Measurements from ENCODE around the gene BTG1. TPM values are rescaled to one million over a fixed set of nuclear protein-coding genes. Genes with fewer than 3 reads are reported as not detected.

BTG1 gene
- total and polyA plus RNA-seq, 2 of the 4 experiments (the other 2 are of a cell fraction), result 3.8 to 33.5 TPM

DNA sequence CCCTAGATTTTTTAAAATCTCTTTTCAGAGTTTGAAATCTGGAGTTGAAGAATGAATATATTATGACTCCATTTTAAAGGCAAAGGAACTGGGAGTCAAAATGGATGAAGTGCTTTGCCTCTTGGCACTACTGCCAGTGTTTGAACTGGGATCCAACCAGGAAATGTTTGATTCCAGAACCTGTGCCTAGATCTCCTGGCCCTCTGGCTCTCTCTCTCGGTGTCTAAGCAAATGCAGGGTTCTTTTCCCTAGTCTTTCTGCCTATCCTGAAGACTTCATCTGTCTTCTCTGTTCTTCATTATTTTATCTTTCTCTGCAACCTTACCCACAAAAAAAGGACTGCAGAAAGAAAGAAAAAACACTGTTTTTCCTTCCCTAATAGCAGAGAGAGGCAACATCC lies 17.0 kb downstream of the BTG1 start:
- WGBS, 2 experiments (ENCODE audit: extremely low coverage in 2 of 2, insufficient read length in 1 of 2), result 100% methylated on average over 1 of the region's 1 CpG; no CpG with 5 or more reads in 1 of the 2 experiments
- in situ Hi-C loops (cut with MboI; ENCODE audit: low sequenced_read_pairs), result no loop called here

More for the DNA sequence above, 17.0 kb downstream of the BTG1 start:
- Histone ChIP-seq H3K9me1 (ENCODE audit: insufficient read depth, low read length) (0 out of 2 replicates have a peak, but pooled peaks cover 4% of the 10 kb centered on the region), H3K36me3 (ENCODE audit: control insufficient read depth, insufficient read depth, low read length) (no peaks in the 10 kb centered on the region; the same call in 1 of the 2 replicates), H3K56ac (ENCODE audit: extremely low read depth, insufficient read depth, low read length) (no peak overlapping the region), H2BK120ac (ENCODE audit: low read depth, low read length) (no peak overlapping the region), H3K27me3 (ENCODE audit: control insufficient read depth, insufficient read depth, low read length) (no peaks in the 10 kb centered on the region), H2AFZ (replicated peaks; ENCODE audit: low read length, poor library complexity) (no peak overlapping the region), H3K4me1 (ENCODE audit: control insufficient read depth, insufficient read depth, low read length) (peaks cover 7% of the 10 kb centered on the region), H2BK15ac (ENCODE audit: low read depth, low read length) (no peak overlapping the region), H3K27ac (ENCODE audit: insufficient read depth, low read length) (no peak overlapping the region), H3K4me2 (ENCODE audit: low read depth, low read length) (no peak overlapping the region), H2BK5ac (ENCODE audit: low read depth, low read length, poor library complexity, severe bottlenecking) (no peak overlapping the region), H4K8ac (ENCODE audit: low read depth in 2 of 2, low read length in 2 of 2) (no peak overlapping the region), H3K18ac (ENCODE audit: low read depth, low read length) (no peak overlapping the region), H4K5ac (ENCODE audit: low read depth, low read length) (no peak overlapping the region), H4K91ac (ENCODE audit: insufficient read depth, low read depth, low read length) (no peak overlapping the region), H3K14ac (replicated peaks; ENCODE audit: low read depth, low read length) (no peak overlapping the region), H4K20me1 (ENCODE audit: insufficient read depth, low read length) (no peaks in the 10 kb centered on the region), H2AK9ac (replicated peaks; ENCODE audit: low read depth, low read length, poor library complexity) (no peak overlapping the region), H2BK20ac (ENCODE audit: low read depth, low read length) (no peak overlapping the region), H3K4me3 (ENCODE audit: insufficient read depth, low read depth, low read length) (no peak overlapping the region), H3K79me1 (ENCODE audit: low read depth in 1 of 2, low read length in 2 of 2) (peaks cover 23 to 73% of the 10 kb centered on the region in 2 experiments), H3K23ac (ENCODE audit: low read depth, low read length) (no peak overlapping the region), H2AK5ac (ENCODE audit: low read depth, low read length) (no peak overlapping the region), H3K9me3 (ENCODE audit: control insufficient read depth, insufficient read depth, low read length) (no peaks in the 10 kb centered on the region), H3K9ac (ENCODE audit: low read depth, low read length) (no peak overlapping the region), H3K4ac (ENCODE audit: low read depth, low read length) (no peak overlapping the region)
- ChIA-PET POLR2A (ENCODE audit: unreplicated experiment) (no interaction called here), CTCF (no interaction called here)
- TF ChIP-seq NFE2L2 (IDR thresholded peaks at IDR 0.05; ENCODE audit: low read depth, low read length) (no peak), CEBPB (IDR thresholded peaks at IDR 0.05; ENCODE audit: low read depth, low read length) (no peak), BHLHE40 (IDR thresholded peaks at IDR 0.05; ENCODE audit: low read depth, low read length) (no peak), FOS (IDR thresholded peaks at IDR 0.05; ENCODE audit: low read depth, low read length) (no peak), CTCF (conservative IDR thresholded peaks at IDR 0.05; ENCODE audit: low read depth, low read length) (no peak), MAFK (IDR thresholded peaks at IDR 0.05; ENCODE audit: low read depth, low read length) (no peak), USF2 (IDR thresholded peaks at IDR 0.05; ENCODE audit: low read depth, low read length) (no peak), ELK1 (IDR thresholded peaks at IDR 0.05; ENCODE audit: borderline replicate concordance, low read depth, low read length) (no peak), RCOR1 (IDR thresholded peaks at IDR 0.05; ENCODE audit: insufficient replicate concordance, low read length) (no peak), RFX5 (IDR thresholded peaks at IDR 0.05; ENCODE audit: low read depth, low read length) (no peak), SMC3 (IDR thresholded peaks at IDR 0.05; ENCODE audit: low read depth, low read length) (no peak), MXI1 (IDR thresholded peaks at IDR 0.05; ENCODE audit: borderline replicate concordance, low read depth, low read length) (no peak), POLR2A (IDR thresholded peaks at IDR 0.05; ENCODE audit: low read depth, low read length) (no peak), CHD1 (IDR thresholded peaks at IDR 0.05; ENCODE audit: low read depth, low read length) (no peak), MAZ (IDR thresholded peaks at IDR 0.05; ENCODE audit: borderline replicate concordance, low read depth, low read length) (no peak), RAD21 (IDR thresholded peaks at IDR 0.05; ENCODE audit: low read length) (no peak)
- intact Hi-C loops (cut with micrococcal nuclease) (no loop called here), dilution Hi-C loops (cut with HindIII; ENCODE audit: low sequenced_read_pairs, unreplicated experiment) (no loop called here)
- BruUV-seq (replicated peaks), result no TSS peak
- ATAC-seq (ENCODE audit: low read depth) (no peak), DNase-seq (no peak)
